ENCODE measurements around the gene COL27A1.

COL27A1 gene

DNA sequence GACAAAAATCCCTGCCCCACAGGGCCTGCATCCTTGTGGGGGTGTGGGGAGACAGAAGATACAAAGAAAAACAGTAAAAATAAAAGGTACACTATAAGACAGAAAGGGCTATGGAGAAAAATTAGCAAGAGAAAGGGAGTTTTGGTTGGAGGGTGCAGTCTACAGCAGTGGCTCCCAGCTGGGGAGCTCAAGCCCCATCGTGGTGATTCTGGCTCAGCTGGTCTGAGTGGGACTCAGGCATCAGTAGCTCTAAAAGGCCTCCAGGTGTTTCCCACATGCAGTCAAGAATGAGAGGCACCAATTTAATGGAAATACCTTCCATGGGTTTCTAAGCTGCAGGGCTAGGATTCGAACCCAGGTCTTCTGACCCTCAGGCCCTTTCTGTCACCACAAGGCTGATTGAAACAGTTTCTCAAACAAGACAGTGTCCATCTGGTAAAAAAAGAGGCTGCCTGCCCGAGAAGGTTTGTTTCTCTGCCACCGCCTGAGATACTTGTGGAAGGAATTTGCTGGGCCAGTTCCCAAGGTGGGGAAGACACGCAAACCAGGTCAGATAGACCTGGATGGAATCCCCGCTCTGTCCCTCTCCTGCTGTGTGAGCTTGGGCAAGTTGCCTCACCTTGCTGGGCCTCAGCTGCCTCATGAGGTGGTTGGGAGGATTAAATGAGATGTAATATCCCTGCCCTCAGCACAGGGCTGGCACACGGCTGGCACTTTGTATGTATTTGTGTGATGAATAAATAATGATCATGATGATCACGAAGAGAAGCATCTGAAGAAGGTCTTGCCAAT lies 43.1 kb downstream of the COL27A1 start:
- FAIRE-seq (no peak), DNase-seq (ENCODE audit: insufficient read length, low spot score) (no peak)
- TF ChIP-seq POLR2A (IDR thresholded peaks at IDR 0.05; ENCODE audit: low read depth, low read length) (no peak), POLR2AphosphoS5 (IDR thresholded peaks at IDR 0.05; ENCODE audit: low read depth, low read length) (no peak), SPI1 (IDR thresholded peaks at IDR 0.05; ENCODE audit: low read depth, low read length) (no peak), PAX5 (IDR thresholded peaks at IDR 0.05; ENCODE audit: insufficient read depth, low read length, severe bottlenecking) (no peak), TAF1 (IDR thresholded peaks at IDR 0.05; ENCODE audit: low read depth, low read length) (no peak), POU2F2 (IDR thresholded peaks at IDR 0.05; ENCODE audit: low read depth, low read length) (no peak)

DNA sequence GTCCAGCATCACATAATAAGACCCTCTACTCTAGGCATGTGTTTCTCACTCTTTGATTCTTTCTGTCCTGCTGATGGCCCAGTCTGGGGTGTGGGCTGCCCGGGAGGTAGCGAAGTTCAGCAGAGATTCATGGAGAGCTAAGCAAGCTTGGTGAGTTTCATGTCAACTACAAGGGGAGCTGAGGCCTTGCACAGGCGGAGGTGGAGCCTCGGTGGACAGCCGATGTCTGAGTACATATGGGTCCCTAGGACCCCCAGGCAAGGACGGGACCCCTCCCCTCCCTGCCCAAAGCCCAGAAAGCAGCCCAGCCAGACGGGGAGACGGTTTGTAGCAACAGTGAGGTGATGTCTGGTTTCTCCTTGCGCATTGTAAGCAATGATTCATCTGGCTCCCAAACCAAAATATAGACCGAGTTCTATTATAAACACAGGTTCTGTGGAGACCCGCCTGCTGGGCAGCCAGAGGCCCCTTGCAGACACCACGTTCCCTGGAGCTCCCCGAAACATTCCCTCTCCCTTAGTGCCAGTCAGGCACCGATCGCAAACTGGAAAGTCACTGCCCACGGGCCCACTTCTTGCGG lies 45.5 kb downstream of the COL27A1 start:
- FAIRE-seq (no peak), DNase-seq (ENCODE audit: insufficient read length, low spot score) (no peak)
- TF ChIP-seq SPI1 (IDR thresholded peaks at IDR 0.05; ENCODE audit: low read depth, low read length) (no peak), POU2F2 (IDR thresholded peaks at IDR 0.05; ENCODE audit: low read depth, low read length) (no peak), PAX5 (IDR thresholded peaks at IDR 0.05; ENCODE audit: insufficient read depth, low read length, severe bottlenecking) (no peak), TAF1 (IDR thresholded peaks at IDR 0.05; ENCODE audit: low read depth, low read length) (no peak), POLR2AphosphoS5 (IDR thresholded peaks at IDR 0.05; ENCODE audit: low read depth, low read length) (no peak), POLR2A (IDR thresholded peaks at IDR 0.05; ENCODE audit: low read depth, low read length) (no peak)

DNA sequence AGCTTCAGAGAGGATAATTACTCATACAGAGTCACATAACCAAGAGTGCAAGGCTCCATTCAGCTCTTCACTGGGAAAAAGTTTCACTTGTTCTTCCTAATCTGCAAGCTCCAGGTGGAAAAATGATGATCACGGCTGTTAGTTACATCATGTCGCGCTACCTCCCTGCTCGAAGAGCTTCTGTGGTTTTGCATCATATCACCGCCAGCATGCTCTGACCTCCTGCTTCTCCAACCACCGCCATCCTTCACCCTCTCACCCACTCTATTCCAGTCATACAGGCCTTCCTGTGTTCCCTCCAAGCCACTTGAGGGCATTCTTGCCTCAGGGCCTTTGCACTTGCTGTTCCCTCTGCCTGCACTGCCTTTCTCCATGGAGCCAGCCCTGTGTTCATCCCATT lies 47.1 kb downstream of the COL27A1 start:
- no peak for FAIRE-seq
- TF ChIP-seq TAF1 (IDR thresholded peaks at IDR 0.05; ENCODE audit: low read depth, low read length) (no peak), POLR2AphosphoS5 (IDR thresholded peaks at IDR 0.05; ENCODE audit: low read depth, low read length) (no peak), SPI1 (IDR thresholded peaks at IDR 0.05; ENCODE audit: low read depth, low read length) (no peak), POLR2A (IDR thresholded peaks at IDR 0.05; ENCODE audit: low read depth, low read length) (no peak), PAX5 (IDR thresholded peaks at IDR 0.05; ENCODE audit: insufficient read depth, low read length, severe bottlenecking) (no peak), POU2F2 (IDR thresholded peaks at IDR 0.05; ENCODE audit: low read depth, low read length) (no peak)
- no peak for DNase-seq (ENCODE audit: insufficient read length, low spot score)

DNA sequence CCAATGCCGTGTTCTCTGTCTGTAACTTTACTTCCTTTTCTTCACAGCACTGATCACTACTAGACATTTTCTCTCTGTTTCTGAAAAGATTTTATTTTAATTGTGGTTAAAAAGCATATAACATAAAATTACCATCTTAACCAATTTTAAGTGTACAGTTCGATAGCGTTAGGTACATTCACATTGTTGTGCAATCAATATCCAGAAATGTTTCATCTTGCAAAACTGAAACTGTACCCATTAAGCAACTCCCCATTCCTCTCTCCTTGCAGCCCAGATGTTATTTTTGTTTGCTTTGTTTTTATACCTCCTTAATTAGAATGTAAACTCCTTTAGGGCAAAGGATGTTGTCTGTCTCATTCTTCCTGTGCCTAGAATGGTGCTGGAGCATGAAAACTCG lies 47.5 kb downstream of the COL27A1 start:
- TF ChIP-seq SPI1 (IDR thresholded peaks at IDR 0.05; ENCODE audit: low read depth, low read length) (no peak), POLR2A (IDR thresholded peaks at IDR 0.05; ENCODE audit: low read depth, low read length) (no peak), TAF1 (IDR thresholded peaks at IDR 0.05; ENCODE audit: low read depth, low read length) (no peak), PAX5 (IDR thresholded peaks at IDR 0.05; ENCODE audit: insufficient read depth, low read length, severe bottlenecking) (no peak), POU2F2 (IDR thresholded peaks at IDR 0.05; ENCODE audit: low read depth, low read length) (no peak), POLR2AphosphoS5 (IDR thresholded peaks at IDR 0.05; ENCODE audit: low read depth, low read length) (no peak)
- FAIRE-seq: no peak
- no peak for DNase-seq (ENCODE audit: insufficient read length, low spot score)

DNA sequence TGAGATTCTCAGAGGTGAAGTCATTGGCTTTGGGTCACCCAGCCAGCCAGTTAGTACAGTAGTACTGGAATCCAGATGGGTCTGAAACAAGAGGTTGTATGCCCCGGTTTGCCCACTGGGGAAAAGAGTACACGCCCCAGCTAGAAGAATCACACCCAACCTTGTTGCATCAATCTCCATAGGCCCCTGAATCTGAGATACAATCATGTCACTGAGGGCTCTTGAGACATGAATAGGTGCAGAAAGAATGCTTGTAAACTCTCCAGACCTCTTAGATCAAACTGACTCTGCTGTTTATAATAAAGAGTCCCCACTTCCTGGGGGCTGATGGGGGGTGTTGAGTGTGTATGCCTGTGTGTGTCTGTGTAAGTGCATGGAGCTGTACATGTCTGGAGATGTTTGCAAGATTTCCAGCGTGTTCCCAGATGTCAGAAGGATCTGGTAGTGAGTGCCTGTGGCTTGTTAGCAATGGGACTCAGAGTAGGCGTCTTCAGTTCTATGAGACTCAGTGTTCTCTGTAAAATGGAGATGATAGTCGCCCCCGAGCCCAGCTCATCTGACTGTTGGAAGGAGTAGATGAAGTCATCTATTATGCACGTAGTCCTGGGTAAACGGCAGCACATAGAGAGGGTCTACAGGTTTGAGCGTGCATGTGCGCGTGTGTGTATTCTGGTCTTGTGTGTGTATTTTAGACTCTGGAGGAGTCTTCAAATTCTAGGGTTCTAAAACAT lies 48.2 kb downstream of the COL27A1 start:
- FAIRE-seq: no peak
- TF ChIP-seq POLR2A (IDR thresholded peaks at IDR 0.05; ENCODE audit: low read depth, low read length) (no peak), POLR2AphosphoS5 (IDR thresholded peaks at IDR 0.05; ENCODE audit: low read depth, low read length) (no peak), POU2F2 (IDR thresholded peaks at IDR 0.05; ENCODE audit: low read depth, low read length) (no peak), PAX5 (IDR thresholded peaks at IDR 0.05; ENCODE audit: insufficient read depth, low read length, severe bottlenecking) (no peak), SPI1 (IDR thresholded peaks at IDR 0.05; ENCODE audit: low read depth, low read length) (no peak), TAF1 (IDR thresholded peaks at IDR 0.05; ENCODE audit: low read depth, low read length) (no peak)
- no peak for DNase-seq (ENCODE audit: insufficient read length, low spot score)

DNA sequence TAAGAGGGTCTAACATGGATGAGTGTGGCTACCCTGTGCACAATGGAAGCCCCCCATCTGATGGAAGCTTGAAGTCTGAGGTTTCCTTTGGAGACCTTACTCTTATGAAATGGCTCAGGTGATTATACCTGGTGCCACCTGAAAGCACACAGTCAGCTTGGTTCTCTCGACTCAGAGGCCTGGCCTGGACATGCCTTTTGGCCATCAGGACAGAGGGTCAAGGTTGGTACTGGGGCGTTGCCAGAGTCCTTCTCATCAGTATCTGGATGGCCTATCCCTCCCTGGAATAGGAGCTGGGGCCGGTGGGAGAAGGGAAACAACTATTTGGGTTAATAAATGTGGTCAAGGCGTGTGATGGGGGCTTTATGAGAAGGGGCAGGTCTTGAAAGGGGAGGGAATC lies 48.9 kb downstream of the COL27A1 start:
- TF ChIP-seq POLR2A (IDR thresholded peaks at IDR 0.05; ENCODE audit: low read depth, low read length): no peak
- TF ChIP-seq PAX5 (IDR thresholded peaks at IDR 0.05; ENCODE audit: insufficient read depth, low read length, severe bottlenecking): no peak
- TF ChIP-seq POU2F2 (IDR thresholded peaks at IDR 0.05; ENCODE audit: low read depth, low read length): no peak
- TF ChIP-seq POLR2AphosphoS5 (IDR thresholded peaks at IDR 0.05; ENCODE audit: low read depth, low read length): no peak
- TF ChIP-seq TAF1 (IDR thresholded peaks at IDR 0.05; ENCODE audit: low read depth, low read length): no peak
- no peak for TF ChIP-seq SPI1 (IDR thresholded peaks at IDR 0.05; ENCODE audit: low read depth, low read length)
- FAIRE-seq (no peak), DNase-seq (ENCODE audit: insufficient read length, low spot score) (no peak)

DNA sequence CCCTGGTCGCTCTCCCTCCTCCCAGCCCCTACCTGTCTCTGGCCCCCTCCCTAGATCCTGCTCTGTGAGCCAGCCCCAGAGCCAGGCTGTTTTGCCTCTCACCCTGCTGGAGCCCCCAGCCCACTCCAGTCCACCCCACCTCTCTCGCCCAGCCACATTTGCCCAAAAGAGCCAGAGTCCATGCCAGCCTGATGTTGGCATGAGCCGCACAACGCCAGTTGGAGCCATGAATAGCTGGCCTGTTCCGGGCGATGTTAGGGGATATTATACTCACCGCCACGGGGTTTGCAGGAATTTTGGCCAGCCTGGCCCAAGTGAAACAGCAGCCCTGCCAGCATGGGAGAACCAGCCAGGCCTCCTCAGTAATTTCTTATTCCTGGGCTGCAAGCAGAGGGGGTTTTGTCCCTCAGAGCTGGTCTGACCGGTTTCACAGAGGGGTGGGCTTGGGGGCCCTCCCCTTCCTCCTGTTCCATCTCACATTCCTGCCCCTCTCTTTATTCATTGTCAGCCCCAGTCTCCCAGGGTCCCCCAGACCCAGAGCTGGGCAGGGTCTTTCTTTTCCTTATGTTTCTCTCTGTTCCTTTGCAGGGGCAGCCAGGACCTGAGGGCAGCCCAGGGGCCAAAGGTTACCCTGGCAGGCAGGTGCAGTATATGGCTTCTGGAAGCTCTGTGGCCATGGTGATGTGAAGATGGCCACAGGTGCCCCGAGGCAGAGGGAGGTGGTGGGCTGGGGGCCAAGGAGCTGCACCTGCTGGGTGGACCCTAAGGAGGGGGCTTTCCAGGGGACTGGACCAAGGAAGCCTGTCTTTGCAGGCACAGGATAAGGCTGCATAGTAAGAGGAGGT lies 50.1 kb downstream of the COL27A1 start:
- TF ChIP-seq POLR2A (IDR thresholded peaks at IDR 0.05; ENCODE audit: low read depth, low read length) (no peak), TAF1 (IDR thresholded peaks at IDR 0.05; ENCODE audit: low read depth, low read length) (no peak), PAX5 (IDR thresholded peaks at IDR 0.05; ENCODE audit: insufficient read depth, low read length, severe bottlenecking) (no peak), POLR2AphosphoS5 (IDR thresholded peaks at IDR 0.05; ENCODE audit: low read depth, low read length) (no peak), POU2F2 (IDR thresholded peaks at IDR 0.05; ENCODE audit: low read depth, low read length) (no peak), SPI1 (IDR thresholded peaks at IDR 0.05; ENCODE audit: low read depth, low read length) (no peak)
- DNase-seq (ENCODE audit: insufficient read length, low spot score) (no peak), FAIRE-seq (no peak)

DNA sequence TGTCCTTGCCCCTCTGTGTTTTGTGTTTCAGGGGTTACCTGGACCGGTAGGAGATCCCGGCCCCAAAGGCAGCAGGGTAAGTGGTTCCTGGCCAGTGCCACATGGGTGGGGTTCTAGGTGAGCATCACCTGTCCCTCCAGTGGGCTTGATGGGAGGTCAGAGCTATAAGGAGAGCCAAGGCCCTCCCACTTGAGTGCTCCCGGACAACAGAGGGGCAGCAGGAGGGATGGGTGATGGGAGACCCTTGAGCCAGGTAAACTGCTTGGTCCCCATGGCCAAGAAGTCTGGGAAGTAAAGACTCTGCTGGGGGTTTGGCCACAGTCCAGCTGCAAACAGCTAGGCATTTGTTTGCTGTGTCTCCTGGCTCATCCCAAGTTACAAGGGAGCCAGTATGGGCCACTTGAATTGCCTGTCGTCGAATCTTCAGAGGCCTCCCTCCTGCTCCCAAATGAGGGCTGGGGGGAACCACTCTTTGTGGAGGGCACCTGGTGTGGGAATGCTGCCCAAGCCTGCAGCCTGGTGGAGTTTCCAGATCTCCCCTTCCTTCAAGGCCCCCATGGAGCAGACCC lies 51.0 kb downstream of the COL27A1 start:
- TF ChIP-seq PAX5 (IDR thresholded peaks at IDR 0.05; ENCODE audit: insufficient read depth, low read length, severe bottlenecking) (no peak), SPI1 (IDR thresholded peaks at IDR 0.05; ENCODE audit: low read depth, low read length) (no peak), POU2F2 (IDR thresholded peaks at IDR 0.05; ENCODE audit: low read depth, low read length) (no peak)
- FAIRE-seq: no peak
- DNase-seq (ENCODE audit: insufficient read length, low spot score): no peak
